Panc1 (cell line): ENCODE results near the gene TOR1A.

Source experiments
- TCF7L2 ChIP-seq: IDR thresholded peaks from 2 replicates; pipeline ENCODE4 v1.6.1; 2011; ENCODE audit warnings: mild to moderate bottlenecking, low read depth, low read length, inconsistent platforms
- TF ChIP-seq, protein P1 (sequence below), 2 experiments: IDR thresholded peaks; 2 replicates each; pipeline ENCODE4 v1.6.1; 2011 to 2012; ENCODE audit warnings: low read depth in 2 of 2, control low read depth in 1 of 2, low read length in 1 of 2, mild to moderate bottlenecking in 1 of 2, moderate library complexity in 1 of 2; ENCODE audit not compliant: insufficient read depth in 1 of 2

DNA sequence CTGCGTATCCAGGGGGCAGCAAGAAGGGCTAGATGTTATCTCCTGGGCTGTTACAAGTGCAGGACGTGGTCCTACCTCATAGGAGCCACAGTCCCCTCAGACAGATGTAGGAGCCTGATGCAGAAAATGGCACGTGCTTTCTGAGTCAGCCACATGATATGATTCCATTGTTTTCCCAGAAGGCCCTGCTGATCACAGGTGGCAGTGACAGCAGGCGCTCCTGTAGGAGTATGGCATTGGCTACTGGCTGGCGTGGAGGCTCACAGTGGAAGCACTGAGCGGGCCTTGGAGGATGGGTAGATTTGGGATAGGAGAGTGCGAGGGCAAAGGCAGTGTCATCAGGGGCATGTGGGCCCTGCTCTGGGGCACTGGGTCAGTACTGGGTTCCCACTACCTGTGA, 33.3 kb upstream of the TOR1A start:
- TF ChIP-seq, protein P1, sequence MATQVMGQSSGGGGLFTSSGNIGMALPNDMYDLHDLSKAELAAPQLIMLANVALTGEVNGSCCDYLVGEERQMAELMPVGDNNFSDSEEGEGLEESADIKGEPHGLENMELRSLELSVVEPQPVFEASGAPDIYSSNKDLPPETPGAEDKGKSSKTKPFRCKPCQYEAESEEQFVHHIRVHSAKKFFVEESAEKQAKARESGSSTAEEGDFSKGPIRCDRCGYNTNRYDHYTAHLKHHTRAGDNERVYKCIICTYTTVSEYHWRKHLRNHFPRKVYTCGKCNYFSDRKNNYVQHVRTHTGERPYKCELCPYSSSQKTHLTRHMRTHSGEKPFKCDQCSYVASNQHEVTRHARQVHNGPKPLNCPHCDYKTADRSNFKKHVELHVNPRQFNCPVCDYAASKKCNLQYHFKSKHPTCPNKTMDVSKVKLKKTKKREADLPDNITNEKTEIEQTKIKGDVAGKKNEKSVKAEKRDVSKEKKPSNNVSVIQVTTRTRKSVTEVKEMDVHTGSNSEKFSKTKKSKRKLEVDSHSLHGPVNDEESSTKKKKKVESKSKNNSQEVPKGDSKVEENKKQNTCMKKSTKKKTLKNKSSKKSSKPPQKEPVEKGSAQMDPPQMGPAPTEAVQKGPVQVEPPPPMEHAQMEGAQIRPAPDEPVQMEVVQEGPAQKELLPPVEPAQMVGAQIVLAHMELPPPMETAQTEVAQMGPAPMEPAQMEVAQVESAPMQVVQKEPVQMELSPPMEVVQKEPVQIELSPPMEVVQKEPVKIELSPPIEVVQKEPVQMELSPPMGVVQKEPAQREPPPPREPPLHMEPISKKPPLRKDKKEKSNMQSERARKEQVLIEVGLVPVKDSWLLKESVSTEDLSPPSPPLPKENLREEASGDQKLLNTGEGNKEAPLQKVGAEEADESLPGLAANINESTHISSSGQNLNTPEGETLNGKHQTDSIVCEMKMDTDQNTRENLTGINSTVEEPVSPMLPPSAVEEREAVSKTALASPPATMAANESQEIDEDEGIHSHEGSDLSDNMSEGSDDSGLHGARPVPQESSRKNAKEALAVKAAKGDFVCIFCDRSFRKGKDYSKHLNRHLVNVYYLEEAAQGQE (IDR thresholded peaks at IDR 0.05; ENCODE audit: insufficient read depth in 1 of 2, low read depth in 2 of 2, low read length in 1 of 2) = no peak
- TF ChIP-seq TCF7L2 = no peak
